ENCODE results near the gene PASK.

PASK gene

DNA sequence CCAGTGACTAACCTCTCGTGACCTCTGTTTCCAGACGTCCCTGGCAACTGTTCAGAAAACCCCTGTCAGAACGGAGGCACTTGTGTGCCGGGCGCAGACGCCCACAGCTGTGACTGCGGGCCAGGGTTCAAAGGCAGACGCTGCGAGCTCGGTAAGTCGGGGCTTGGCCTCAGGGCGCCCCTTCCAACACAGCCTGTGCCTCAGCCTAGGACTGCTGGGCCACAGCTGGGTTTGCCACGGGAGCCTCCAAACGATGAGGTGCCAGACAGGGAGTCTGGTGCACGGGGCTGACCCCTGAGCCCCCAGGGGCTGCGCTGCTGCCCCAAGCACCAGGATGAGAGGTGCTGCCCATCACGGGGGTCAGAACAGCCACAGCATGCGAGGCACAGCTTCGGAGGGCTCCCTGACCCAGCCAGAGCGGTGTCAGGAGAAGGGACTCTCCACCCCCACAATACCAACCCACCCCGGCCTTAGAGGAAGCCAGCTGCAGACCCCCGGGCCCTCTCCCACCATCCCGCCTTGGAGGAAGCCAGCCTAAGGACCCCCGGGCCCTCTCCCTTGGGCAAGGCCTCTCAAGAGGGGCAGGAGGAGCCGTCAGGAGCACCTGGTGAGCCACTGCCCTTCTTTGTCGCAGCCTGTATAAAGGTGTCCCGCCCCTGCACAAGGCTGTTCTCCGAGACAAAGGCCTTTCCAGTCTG, 67.5 kb downstream of the PASK start:
- no peak for DNase-seq (ENCODE audit: low read depth)

DNA sequence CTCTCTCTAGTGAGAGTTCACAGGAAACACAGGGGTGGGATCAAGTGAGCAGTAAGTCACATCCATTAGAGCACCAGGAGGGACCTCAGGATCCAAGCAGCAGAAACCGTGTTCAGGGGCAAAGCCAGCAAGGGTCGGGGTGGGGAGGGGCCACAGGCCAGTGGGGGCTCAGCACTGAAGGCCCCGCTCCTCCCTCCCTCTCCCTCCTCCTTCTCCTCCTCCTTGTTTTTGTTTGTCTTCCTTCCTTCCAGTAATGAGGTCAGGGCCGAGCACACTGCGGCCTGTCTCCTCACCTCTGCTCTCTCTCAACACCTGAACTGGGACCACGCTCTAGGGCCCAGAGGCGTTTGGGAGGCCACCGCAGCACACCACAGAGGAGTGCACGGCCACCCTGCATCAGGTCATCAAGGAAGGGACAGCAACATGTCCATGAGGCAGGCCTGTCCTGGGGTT, 68.1 kb downstream of the PASK start:
- DNase-seq (ENCODE audit: low read depth): no peak

DNA sequence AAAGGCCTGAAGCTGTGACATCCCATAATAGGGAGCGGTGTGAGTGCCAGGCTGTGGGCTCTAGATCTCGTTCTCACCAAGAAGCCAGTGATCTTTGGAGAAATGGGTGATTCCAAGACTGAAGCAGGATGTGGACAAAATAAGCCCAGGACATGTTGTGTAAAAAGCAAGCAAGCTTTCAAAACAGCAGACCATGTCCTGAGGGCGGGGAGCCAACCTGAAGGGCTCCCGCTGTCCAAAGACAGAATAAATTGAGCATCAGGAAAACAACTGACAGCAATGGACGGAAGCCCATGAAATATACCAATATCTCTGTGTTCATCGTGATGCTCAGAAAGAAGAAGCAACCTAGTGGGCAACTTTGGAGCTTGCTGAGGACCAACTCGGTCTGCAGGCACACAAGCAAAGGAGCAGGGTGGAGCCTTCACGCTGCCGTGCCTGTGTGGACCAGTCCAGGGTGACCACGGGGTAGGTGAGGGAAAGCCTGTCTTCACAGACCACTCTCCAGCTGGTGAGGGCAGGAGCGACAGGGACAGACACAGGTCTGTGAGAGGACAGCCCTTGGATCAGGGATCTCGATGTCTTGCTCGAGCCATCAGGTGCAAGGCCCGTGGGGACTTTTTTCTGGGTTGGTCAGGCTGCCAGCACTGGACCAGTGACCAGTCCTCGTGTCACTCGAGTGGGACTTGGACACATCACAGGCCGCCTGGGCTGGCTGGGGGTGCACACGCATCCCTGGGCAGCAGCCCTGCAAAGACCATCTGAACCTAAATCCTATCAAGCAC, 68.7 kb downstream of the PASK start:
- DNase-seq (ENCODE audit: low read depth): no peak

DNA sequence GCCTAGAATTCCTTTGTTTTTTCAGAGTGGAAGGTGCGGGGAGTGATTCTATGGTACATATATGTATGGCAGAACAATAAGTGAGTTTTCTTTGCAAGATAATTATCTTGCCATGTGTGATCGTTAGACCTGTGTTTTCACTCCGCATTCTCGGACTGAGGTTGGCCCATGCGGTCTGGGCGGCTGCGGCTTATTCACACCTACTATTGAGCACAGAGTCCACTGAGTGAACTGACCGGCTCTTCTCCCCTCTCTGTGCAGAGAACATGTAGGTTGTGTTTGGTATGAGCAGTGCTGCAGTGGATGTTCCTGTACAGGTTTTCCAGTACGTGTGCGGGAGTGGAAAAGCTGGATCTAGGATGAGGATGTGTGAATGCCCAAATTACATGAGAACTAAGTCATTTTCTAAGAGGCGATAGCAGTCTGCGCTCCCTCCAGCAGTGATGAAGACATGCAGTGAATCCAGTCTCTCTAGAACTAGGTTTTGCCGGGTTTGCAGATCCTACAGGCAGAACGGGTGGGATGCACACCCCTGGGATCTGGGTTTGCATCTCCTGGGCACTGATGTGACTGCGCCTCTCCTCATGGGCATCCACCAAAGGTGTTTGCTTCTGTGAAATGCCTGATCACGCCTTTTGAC, 74.3 kb downstream of the PASK start:
- DNase-seq (ENCODE audit: low read depth): no peak

DNA sequence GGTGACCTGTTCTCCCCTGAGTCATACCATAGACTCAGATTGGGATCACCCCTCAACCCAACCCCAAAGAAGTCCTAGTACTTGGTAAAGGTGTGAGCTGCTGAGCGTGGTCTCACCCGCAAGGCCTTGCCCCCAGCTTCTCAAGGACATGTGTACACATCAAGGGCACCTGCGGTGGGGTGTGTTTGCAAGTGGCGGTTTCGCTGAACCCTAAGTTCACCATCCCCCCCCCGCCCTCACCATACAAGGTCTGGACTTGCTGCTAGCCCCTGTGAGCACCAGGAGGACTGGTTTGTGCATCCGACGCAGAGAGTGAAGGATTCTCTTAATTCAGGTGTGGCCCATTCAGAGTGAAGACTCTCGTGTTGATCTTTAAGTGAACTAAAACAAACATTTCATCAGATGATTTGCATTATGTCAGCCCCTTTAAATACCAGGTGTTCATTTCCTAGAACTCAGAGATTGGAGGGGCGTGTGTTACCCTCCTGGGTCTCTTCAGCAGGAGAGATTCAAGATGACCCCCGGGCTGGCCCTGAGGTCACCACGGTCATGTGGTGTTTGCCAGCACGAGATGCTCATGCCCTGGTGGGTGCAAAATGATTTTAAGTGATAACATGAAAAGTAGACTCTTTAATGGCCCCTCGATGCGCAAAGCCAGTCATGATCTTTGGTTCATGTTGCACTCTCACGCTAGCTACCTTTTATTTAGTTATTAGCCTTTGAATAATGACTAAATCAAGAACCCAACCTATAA, 75.0 kb downstream of the PASK start:
- DNase-seq (ENCODE audit: low read depth): no peak

DNA sequence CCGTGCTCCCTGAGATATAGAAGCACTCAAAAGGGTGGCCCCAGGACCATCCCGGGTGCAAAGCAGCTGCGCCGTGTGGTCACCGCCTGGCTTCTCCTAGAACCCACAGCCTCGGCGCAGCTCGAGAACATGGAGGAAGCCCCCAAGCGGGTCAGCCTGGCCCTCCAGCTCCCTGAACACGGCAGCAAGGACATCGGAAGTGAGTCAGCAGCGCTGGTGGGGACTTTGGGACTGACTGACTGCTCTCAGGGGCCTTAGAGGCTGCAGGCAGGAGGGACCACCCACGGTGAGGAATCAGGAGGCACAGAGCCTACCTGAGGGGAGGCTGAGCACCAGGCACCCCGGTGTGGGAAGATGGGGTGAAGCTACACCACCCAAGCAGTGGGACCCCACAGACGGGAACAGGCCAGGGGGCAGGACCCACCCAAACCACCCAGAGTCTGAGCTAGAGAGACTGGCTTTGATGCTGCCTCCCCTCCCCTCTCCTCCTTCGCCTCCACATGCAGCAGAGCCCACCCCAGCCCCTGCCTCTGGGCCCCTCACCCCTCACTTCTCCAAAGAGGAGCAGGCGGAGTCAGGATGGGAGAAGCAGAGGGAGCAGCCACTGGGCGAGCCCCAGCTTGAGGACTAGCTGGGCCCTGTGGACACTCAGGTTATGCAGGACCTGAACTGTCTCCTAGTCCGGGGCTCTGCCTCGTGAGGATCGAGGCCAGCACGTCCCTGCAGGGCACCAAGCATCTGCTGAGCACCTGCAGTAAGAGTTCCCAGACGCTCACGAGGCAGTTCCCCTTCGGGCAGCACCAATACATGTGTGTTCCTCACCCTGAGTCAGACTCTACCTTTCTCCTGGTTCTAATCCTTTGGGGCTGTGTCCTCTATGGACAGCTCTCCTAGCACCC, 75.9 kb downstream of the PASK start:
- no peak for DNase-seq (ENCODE audit: low read depth)

DNA sequence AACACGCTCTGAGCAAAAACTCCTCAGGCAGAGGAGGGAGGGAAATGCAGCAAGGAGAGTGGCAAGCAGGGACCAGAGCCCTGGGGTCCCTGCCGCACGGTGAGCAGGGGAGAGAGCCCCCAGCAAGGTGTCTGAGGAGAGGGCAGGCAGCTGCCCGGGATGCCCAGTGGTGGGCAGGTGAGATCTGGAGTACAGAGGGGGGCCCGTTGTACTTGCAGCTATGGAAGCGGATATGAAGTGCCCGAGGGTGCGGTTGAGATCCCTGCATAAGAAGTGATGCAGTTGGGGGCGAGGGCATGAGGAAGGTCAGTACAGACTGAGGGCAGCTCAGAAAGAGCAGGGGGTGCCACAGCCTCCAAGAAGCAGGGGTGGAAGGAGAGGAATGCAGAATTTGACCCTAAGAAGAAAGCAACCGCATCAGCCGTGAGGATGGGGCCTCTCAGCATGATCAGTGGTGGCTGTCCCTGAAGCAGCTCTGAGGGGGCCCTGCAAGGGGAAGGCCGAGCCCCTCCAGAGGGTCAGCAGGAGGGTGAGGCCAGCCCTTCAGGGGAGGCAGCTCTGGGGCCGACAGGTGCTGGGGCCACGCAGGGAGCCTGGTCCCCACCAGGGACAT, 76.6 kb downstream of the PASK start:
- no peak for DNase-seq (ENCODE audit: low read depth)

DNA sequence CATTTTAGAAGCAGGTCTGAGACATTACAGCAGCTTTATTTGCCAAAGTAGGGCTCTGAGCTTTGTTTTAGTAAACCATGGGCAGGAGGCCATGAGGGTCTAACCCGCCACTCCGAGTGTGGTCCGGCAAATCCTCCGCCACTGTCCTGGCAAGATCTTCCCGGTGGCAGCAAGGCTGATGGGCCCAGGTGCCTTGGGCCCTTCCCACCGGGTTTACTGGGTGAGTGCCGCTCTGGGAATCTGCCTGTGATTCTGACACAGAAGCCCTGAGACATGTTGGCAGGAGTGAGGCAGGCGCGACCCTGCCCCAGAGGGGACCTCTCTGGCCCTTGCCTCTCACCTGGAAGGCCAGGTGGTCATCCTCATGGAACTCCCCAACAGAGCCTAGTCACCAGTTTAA, 77.1 kb downstream of the PASK start:
- no peak for DNase-seq (ENCODE audit: low read depth)

DNA sequence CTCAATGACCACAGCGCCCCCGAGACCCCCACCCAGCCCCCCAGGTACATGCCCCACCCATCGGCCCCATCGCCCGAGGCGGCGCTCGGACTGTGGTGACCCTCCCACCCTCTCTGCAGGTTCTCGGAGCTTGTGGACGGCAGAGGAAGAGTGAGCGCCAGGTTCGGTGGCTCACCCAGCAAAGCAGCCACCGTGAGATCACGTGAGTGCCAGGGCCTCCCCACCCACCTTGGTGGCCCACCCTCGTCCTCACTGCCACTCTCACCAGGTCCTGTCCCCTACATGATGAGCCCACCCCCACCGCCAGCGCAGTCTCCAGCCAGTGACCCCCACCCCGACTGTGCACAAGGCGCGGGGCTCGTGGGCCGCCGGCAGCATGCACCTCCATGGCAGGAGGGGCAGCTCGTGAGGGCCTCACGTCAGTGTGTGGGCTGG, 77.6 kb downstream of the PASK start:
- no peak for DNase-seq (ENCODE audit: low read depth)

DNA sequence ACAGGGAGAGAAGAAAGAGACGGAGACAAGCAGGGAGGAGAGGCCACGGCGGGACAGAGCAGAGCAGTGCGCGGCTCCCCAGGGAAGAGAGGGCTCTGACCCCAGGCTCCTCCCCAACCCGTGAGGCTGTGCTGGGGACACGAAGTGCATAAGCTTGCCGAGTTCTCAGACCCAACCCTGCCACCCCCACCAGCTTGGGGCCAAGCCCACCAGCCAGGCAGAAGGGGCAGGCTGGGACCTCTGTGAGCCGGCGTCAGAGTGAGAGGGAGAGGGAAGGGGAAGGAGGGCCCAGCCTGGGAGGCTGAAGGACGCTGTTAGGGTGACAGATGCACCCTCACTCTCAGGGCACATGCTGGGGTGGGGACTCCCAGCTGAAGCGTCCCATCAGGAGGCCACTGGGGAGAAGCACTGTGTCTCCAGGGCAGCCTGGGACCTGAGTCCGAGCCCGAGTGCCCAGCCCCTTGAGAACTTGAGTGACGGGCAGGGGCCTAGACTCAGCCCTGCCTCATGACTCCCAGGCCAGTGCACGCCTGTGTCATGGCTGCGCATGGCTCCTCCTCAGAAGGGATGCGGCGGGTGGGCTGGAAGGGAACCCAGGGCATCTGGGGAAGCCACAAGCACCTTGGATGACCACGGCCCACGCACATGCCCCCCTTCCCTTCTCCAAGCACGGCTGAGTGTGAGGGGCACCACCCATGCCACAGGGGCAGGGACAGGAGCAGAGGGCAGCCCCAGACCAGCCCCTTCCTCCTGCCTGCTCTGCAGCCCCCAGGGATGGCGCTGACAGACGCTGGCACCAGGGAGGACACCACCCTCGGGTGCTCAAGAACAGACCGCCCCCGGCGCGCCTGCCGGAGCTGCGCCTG, 78.2 kb downstream of the PASK start:
- no peak for DNase-seq (ENCODE audit: low read depth)

DNA sequence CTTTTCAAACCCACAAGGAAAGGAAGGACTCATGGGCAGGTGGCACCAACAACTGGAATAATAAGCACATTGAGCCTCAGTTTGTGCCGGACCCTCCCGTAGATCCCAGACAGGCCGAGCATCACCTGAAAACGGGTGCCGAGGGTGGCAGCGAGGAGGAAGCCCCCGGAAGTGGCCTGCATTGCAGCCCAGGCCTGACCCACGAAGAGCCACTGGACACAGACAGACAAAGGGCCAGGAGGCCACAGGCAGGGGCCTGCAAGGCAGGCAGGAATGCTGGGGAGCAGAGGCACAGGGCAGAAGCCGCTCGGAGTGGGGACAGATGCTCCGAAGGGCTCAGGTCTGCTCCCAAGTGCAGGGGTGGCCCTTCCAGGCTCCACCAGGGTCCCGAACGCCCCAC, 78.9 kb downstream of the PASK start:
- no peak for DNase-seq (ENCODE audit: low read depth)

DNA sequence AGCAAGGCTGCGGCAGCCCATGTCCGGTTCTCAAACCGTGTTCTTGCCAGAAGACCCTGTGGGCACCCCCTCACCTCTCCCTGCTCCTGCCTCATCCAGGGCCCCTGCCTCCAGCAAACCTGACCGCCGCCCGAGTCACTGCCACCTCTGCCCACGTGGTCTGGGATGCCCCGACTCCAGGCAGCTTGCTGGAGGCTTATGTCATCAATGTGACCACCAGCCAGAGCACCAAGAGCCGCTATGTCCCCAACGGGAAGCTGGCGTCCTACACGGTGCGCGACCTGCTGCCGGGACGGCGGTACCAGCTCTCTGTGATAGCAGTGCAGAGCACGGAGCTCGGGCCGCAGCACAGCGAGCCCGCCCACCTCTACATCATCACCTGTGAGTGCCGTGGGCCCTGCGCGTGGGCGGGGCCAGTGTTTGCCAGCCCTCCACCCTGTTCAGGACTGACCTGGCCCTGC, 79.4 kb downstream of the PASK start:
- no peak for DNase-seq (ENCODE audit: low read depth)

DNA sequence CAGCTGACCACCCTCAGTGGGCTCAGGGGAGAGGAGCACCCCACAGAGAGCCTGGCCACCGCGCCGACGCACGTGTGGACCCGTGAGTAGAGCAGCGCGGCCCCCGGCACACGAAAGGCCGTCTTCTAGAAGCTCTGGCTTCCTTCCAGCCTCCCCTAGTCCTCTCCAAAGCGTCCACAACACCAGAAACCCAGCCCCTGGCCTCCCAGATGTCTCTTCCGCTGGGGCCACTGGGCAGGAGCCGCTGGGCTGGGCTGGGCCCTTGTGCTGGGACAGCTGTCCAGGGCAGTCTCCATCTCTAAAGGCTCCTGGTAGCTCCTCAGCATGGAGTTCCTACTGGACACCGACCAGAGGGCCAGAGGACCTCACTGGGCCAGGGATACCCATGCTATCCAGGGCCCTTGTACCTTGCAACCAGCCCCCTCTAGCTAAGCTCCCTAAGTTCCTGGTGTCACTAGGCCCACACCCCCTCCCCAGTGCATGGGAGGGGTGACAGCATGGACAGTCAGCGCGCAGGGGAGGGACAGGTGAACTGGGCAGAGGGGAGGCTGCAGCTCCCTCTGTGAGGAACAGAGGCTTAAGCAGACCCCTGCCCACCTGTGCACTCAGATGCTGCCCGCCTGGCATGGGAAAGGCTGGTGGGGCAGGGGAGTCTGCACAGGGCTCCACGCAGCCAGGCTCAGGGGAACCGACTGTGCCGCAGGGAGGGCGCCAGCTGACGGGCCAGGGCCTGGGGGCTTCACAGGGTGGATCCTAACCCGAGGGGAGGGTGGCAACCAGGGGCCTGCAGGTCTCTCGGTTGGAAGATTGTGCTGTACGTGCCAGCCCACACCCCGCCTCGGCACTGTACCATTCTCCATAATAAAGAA, 80.1 kb downstream of the PASK start:
- no peak for DNase-seq (ENCODE audit: low read depth)

DNA sequence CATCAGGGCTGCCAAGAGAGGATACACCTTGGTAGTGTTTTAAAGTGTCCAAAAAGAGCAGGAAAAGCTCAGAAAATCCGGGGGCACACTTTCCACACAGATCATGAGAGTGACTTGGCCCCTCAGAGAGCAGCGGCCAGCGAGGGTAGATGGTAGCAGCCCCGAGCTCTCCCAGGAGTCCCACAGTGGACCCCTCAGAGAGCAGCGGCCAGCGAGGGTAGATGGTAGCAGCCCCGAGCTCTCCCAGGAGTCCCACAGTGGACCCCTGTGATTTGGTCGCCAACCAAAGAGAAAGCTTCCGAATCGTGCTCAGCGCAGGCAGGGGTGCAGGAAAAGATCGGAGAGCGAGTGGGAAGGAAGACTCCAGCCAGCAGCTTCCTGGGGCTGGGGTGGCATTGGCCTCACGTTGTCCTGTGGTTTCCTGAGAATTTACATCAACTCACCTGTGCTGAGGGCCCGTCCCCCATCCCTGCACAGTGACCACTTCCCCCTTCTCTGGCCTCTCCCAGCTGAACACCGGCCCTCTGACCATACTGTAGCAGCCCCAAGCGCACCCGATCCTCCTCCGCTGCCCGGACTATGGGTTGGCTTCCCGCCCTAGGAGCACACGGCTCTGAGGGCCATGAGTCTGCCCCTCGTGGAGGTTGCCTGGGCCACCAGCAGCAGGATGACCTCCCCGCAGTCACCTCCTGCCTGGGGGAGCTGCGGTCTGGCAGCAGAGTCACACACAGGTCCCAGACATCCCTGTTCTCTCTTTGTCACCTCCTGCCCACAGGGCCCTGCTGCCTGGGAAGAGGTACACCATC, 80.9 kb downstream of the PASK start:
- no peak for DNase-seq (ENCODE audit: low read depth)

DNA sequence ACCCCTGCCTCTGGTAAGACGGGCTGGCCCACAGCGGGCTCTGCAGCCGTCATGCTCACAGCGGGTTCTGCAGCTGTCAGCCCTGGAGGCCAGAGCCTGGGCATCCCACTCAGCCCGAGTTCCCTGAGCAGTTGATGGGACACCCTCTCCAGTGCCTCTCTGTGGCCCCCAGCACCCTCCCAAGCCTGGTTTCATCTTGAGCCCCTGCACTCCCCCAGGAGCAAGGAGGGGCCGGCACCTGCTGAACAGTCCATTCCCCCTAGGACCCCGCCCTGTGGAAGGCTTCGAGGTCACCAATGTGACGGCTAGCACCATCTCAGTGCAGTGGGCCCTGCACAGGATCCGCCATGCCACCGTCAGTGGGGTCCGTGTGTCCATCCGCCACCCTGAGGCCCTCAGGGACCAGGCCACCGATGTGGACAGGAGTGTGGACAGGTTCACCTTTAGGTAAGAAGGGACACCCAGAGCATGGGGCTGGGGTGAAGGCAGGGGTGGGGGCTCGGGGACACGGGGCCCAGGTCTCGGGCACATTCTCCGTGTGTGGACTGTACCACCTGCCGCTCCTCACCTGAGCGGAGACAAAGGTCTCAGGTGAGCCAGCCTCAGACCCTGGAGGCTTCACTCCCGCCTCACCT, 81.7 kb downstream of the PASK start:
- DNase-seq (ENCODE audit: low read depth): no peak

DNA sequence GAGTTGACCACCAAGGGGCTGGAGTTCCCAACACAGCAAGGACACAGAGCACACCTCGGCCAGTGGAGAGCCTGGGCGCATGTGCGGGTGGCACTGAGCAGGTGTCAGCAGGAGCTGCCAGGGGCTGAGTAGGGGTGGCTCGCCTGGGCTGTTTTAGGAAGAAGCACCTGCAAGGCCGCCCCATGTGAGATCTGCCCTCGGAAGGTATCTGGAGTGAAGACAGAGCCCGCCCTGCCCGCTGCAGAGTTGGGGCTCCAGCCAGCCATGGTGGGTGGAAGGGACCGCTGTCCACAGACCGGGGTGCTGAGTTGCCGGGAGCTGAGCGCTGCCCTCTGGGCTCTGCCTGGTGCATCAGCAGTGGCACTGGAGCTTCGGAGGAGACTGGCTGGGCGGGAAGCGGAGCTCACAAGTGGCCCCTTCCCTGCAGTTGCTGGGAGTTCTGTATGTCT, 82.4 kb downstream of the PASK start:
- no peak for DNase-seq (ENCODE audit: low read depth)

DNA sequence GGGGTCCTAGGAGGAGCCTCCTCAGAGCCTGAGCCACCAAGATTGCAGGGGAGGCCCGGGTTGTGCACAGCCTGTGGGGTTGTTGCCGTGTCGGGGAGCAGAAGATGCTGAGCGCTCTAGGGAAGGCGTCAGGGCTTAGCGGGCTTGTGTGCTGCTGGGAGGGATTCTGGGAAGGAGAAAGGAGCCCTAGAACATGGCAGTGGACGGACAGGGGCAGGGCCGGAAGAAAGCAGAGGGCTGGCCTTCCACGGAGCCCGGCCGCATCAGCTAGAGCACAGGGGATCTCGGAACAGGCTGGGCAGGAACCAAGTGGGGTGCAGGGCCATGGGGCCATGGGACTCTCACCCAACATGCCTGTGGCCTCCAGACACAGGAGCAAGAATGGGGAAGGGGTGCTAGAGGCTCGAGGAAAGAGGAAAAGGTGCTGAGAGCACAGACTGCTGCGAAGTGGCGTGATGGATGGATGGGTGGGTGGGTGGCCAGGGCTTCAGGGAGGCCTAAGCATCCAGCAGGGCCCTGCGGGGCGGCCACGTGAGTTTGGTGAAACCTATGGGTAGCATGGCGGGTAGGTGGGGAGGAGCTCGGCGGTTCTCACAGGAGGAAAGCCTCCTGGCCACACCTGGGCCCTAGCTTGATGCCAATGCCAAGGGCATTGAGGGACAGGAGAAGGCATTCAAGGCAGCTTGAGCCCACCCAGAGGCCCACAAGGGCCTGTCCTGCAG, 82.9 kb downstream of the PASK start:
- DNase-seq (ENCODE audit: low read depth): no peak
